GM12878 (cell line): Measurements from ENCODE around the gene PAN3. TPM values are rescaled to one million over a fixed set of nuclear protein-coding genes. Genes with fewer than 3 reads are reported as not detected.

ENCODE experiments used
- ATAC-seq: fragments of 200-7000 bp; cut with Tn5 transposase; 3 replicates; pipeline ENCODE4 v1.9.1; 2020; ENCODE audit warnings: mild to moderate bottlenecking, moderate library complexity
- BruUV-seq: library from RNA; stranded (reverse); fragments of 400-500 nt; replicated peaks from 2 replicates; lab custom pipeline; 2021; lab: Mats Ljungman, UMichigan
- CTCF ChIA-PET: fragments of 300-600 bp; sonication (Branson Sonifier 250); formaldehyde crosslinking; extraction: SDS; loops from one replicate; lab custom pipeline; 2021; ENCODE audit warnings: inconsistent platforms; lab: Yijun Ruan, JAX
- POLR2A ChIA-PET: fragments of 350-600 bp; formaldehyde crosslinking; extraction: SDS; loops from one replicate; lab custom pipeline; 2021; ENCODE audit warnings: inconsistent platforms; lab: Charles Lee
- RAD21 ChIA-PET: fragments of 300-600 bp; sonication (Branson Sonifier 250); formaldehyde crosslinking; loops from one replicate; lab custom pipeline; 2023; ENCODE audit warnings: antibody characterized with exemption; ENCODE audit not compliant: unreplicated experiment; lab: Charles Lee
- SMC1A ChIA-PET: fragments of 300-600 bp; sonication (Branson Sonifier 250); formaldehyde crosslinking; loops from one replicate; lab custom pipeline; 2023; ENCODE audit not compliant: unreplicated experiment, uncharacterized antibody; lab: Charles Lee
- DNase-seq: peaks from one replicate; pipeline ENCODE4 v3.0.0-alpha.2; 2011; ENCODE audit warnings: low read depth, low spot score
- FAIRE-seq: peaks from 3 replicates; lab custom pipeline; 2011; peaks lifted over from hg19 to GRCh38; lab: Jason Lieb, UNC
- H2AFZ ChIP-seq: 2 replicates; pipeline ENCODE4 v1.6.0; 2011; ENCODE audit warnings: low read depth, low read length, control low read depth; ENCODE audit not compliant: control insufficient read depth
- H3K27ac ChIP-seq: 2 replicates; pipeline ENCODE4 v1.5.1; 2011; ENCODE audit warnings: control low read depth; ENCODE audit not compliant: control insufficient read depth, insufficient read depth
- H3K27me3 ChIP-seq, 2 experiments: replicated peaks in 1 of 2; 2 replicates each; pipeline versions ENCODE4 v1.6.0 to v1.6.1; 2011; ENCODE audit warnings: low read length in 1 of 2; ENCODE audit not compliant: control insufficient read depth in 2 of 2, insufficient read depth in 2 of 2
- H3K36me3 ChIP-seq, 2 experiments: 2 replicates each; pipeline ENCODE4 v1.5.1; 2011; ENCODE audit warnings: low read length in 1 of 2; ENCODE audit not compliant: control insufficient read depth in 2 of 2, insufficient read depth in 2 of 2
- H3K4me1 ChIP-seq: 2 replicates; pipeline ENCODE4 v1.6.1; 2011; ENCODE audit warnings: mild to moderate bottlenecking, low read length, moderate library complexity, mixed read lengths; ENCODE audit not compliant: control insufficient read depth, insufficient read depth
- H3K4me2 ChIP-seq: 2 replicates; pipeline ENCODE4 v1.6.0; 2011; ENCODE audit warnings: control low read depth; ENCODE audit not compliant: control insufficient read depth, insufficient read depth
- H3K4me3 ChIP-seq: fragments of 200-600 bp; sonication (generic); 2 replicates; pipeline ENCODE4 v1.5.1; 2016
- H3K79me2 ChIP-seq: 2 replicates; pipeline ENCODE4 v1.6.0; 2011; ENCODE audit warnings: low read length; ENCODE audit not compliant: control insufficient read depth, insufficient read depth
- H3K9ac ChIP-seq: 2 replicates; pipeline ENCODE4 v1.8.0; 2011; ENCODE audit warnings: low read length, control low read depth, mixed read lengths; ENCODE audit not compliant: control insufficient read depth, insufficient read depth
- H3K9me3 ChIP-seq: replicated peaks from 3 replicates; pipeline ENCODE4 v1.5.1; 2011; ENCODE audit warnings: mild to moderate bottlenecking, low read length; ENCODE audit not compliant: control insufficient read depth, insufficient read depth
- H4K20me1 ChIP-seq: 2 replicates; pipeline ENCODE4 v1.6.0; 2011; ENCODE audit not compliant: control insufficient read depth, insufficient read depth
- BCL11A ChIP-seq: IDR thresholded peaks from 2 replicates; pipeline ENCODE4 v1.6.1; 2011; ENCODE audit warnings: low read depth, low read length
- BCL3 ChIP-seq: IDR thresholded peaks from 2 replicates; pipeline ENCODE4 v1.6.1; 2011; ENCODE audit warnings: borderline replicate concordance, low read depth, mild to moderate bottlenecking, moderate library complexity, low read length; ENCODE audit not compliant: insufficient read depth, poor library complexity, severe bottlenecking
- CREM ChIP-seq: IDR thresholded peaks from 2 replicates; pipeline ENCODE4 v1.6.1; 2014; ENCODE audit warnings: antibody characterized with exemption, low read depth
- EZH2 ChIP-seq: IDR thresholded peaks from 2 replicates; pipeline ENCODE4 v1.6.1; 2012; ENCODE audit warnings: low read depth, mild to moderate bottlenecking, control low read depth, inconsistent platforms, low read length, borderline replicate concordance; ENCODE audit not compliant: control insufficient read depth
- MEF2B ChIP-seq: fragments of 450-650 bp; IDR thresholded peaks from 2 replicates; pipeline ENCODE4 v1.6.1; 2018; ENCODE audit warnings: mild to moderate bottlenecking, moderate library complexity; ENCODE audit not compliant: partially characterized antibody, poor library complexity, severe bottlenecking
- SPI1 ChIP-seq: IDR thresholded peaks from 2 replicates; pipeline ENCODE4 v1.6.1; 2011; ENCODE audit warnings: low read depth, mild to moderate bottlenecking, low read length, moderate library complexity, borderline replicate concordance; ENCODE audit not compliant: insufficient read depth
- SREBF1 ChIP-seq: IDR thresholded peaks from 2 replicates; pipeline ENCODE4 v1.6.1; 2012; ENCODE audit warnings: mild to moderate bottlenecking, low read length
- SREBF2 ChIP-seq: IDR thresholded peaks from 2 replicates; pipeline ENCODE4 v1.6.1; 2012; ENCODE audit warnings: mild to moderate bottlenecking, low read length
- STAT1 ChIP-seq: fragments of 450-650 bp; conservative IDR thresholded peaks from 2 replicates; pipeline ENCODE4 v1.6.1; 2014; ENCODE audit warnings: antibody characterized with exemption, mild to moderate bottlenecking
- TCF7 ChIP-seq: IDR thresholded peaks from 2 replicates; pipeline ENCODE4 v1.6.1; 2014; ENCODE audit warnings: antibody characterized with exemption, borderline replicate concordance
- YBX1 ChIP-seq: fragments of 450-650 bp; IDR thresholded peaks from 2 replicates; pipeline ENCODE4 v1.6.1; 2016; ENCODE audit warnings: antibody characterized with exemption
- YY1 ChIP-seq: IDR thresholded peaks from 2 replicates; pipeline ENCODE4 v1.6.1; 2011; ENCODE audit warnings: low read depth, mild to moderate bottlenecking, low read length
- ZNF274 ChIP-seq: IDR thresholded peaks from one replicate; pipeline ENCODE4 v1.8.0; 2011; ENCODE audit not compliant: insufficient read length, insufficient read depth
- ZNF687 ChIP-seq: fragments of 450-650 bp; IDR thresholded peaks from 2 replicates; pipeline ENCODE4 v1.6.1; 2017; ENCODE audit warnings: mild to moderate bottlenecking, moderate library complexity
- WGBS: methylation state at CpG from one replicate; pipeline ENCODE4 v1.1.6; 2016; ENCODE audit warnings: low lambda C conversion rate; ENCODE audit not compliant: insufficient replicate concordance, insufficient coverage; ENCODE audit errors: missing lambda C conversion rate; 5-methylcytosine and 5-hydroxymethylcytosine counted together
- in situ Hi-C: fragments of 300-500 bp; cut with MboI; formaldehyde crosslinking; loops from 9 replicates; pipeline ENCODE4 v1.14.3; 2018; ENCODE audit warnings: mixed read lengths
- intact Hi-C: fragments of 100-400 bp; cut with micrococcal nuclease; formaldehyde crosslinking; loops from one replicate; pipeline ENCODE4 v1.14.2; 2022; ENCODE audit not compliant: unreplicated experiment
- polyA plus RNA-seq, 11 experiments: library from polyadenylated mRNA; depleted of rRNA in 4 of 11; unstranded in 6 of 11; stranded (reverse) in 5 of 11; fragments of >200 nt; fragmentation: Nextera tagmentation in 4 of 11; fragmentation: Illumina TruSeq in 1 of 11; extraction: Ambion mirVana in 4 of 11; extraction: Trizol in 1 of 11; gene quantifications; 1 replicate in 1 of 11; 2 replicates in 10 of 11; pipeline versions ENCODE4 v1.2.1 to v1.2.3, GENCODE V29; 2011 to 2016; ENCODE audit warnings: inconsistent platforms in 2 of 11, missing spikeins in 2 of 11, low read depth in 1 of 11
- total RNA-seq, 4 experiments: library from RNA; depleted of rRNA in 3 of 4; stranded (reverse); fragments of >200 nt in 3 of 4; fragmentation: Illumina TruSeq in 1 of 4; extraction: Trizol in 1 of 4; gene quantifications; 2 replicates each; pipeline versions ENCODE4 v1.2.1 to v1.2.3, GENCODE V29; 2013 to 2021
- TF ChIP-seq, protein P1 (sequence below): fragments of 450-650 bp; IDR thresholded peaks from 2 replicates; pipeline ENCODE4 v1.6.1; 2017; ENCODE audit warnings: mild to moderate bottlenecking

PAN3 gene
- total and polyA plus RNA-seq, 10 of the 15 experiments (the other 5 are each of a cell fraction or from before 2014, with no cell fraction given): 13.0 to 33.3 (median 19.9) TPM

GRCh38 chr13:28267497-28267896, 129.2 kb downstream of the PAN3 start:
- SMC1A ChIA-PET: interaction anchor here (1.0 to 1.2 kb wide), 2 partner anchors 13 to 14 kb away, joined by 3 to 4 read pairs; no protein-coding TSS in a partner anchor
- Histone ChIP-seq H3K4me1 (peaks cover 10% of the 10 kb centered on the region; the same call in 1 of the 2 replicates), H3K79me2 (no peaks in the 10 kb centered on the region), H3K27ac (no peak overlapping the region), H3K4me2 (no peak overlapping the region), H3K27me3 (no peaks in the 10 kb centered on the region), H3K4me3 (no peak overlapping the region), H2AFZ (no peak overlapping the region), H4K20me1 (no peaks in the 10 kb centered on the region), H3K9ac (no peak overlapping the region), H3K9me3 (peaks cover 8% of the 10 kb centered on the region), H3K36me3 (peaks cover 0 to 21% of the 10 kb centered on the region in 2 experiments; a peak in 2 of 4 replicates)
- DNase-seq (no peak), ATAC-seq (no peak), FAIRE-seq (no peak)
- RAD21 ChIA-PET: no interaction called here
- POLR2A ChIA-PET: no interaction called here
- CTCF ChIA-PET: no interaction called here
- intact Hi-C loops (loop anchor here (5.0 to 10.0 kb wide), 2 partner anchors 223 to 440 kb away; no protein-coding TSS in a partner anchor), in situ Hi-C loops (no loop called here)
- 93% methylated on average over 4 of the region's 4 CpGs for WGBS
- no TSS peak for BruUV-seq
- TF ChIP-seq TCF7 (no peak), MEF2B (peak; percentile 43), YBX1 (no peak), SREBF2 (no peak), SPI1 (no peak), CREM (no peak), BCL3 (no peak), ZNF274 (no peak), ZNF687 (no peak), STAT1 (no peak), YY1 (0 out of 2 replicates have a peak, but pooled peaks have one; percentile 29), EZH2 (no peak), BCL11A (no peak), SREBF1 (no peak)
- TF ChIP-seq, protein P1, sequence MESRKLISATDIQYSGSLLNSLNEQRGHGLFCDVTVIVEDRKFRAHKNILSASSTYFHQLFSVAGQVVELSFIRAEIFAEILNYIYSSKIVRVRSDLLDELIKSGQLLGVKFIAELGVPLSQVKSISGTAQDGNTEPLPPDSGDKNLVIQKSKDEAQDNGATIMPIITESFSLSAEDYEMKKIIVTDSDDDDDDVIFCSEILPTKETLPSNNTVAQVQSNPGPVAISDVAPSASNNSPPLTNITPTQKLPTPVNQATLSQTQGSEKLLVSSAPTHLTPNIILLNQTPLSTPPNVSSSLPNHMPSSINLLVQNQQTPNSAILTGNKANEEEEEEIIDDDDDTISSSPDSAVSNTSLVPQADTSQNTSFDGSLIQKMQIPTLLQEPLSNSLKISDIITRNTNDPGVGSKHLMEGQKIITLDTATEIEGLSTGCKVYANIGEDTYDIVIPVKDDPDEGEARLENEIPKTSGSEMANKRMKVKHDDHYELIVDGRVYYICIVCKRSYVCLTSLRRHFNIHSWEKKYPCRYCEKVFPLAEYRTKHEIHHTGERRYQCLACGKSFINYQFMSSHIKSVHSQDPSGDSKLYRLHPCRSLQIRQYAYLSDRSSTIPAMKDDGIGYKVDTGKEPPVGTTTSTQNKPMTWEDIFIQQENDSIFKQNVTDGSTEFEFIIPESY: 0 out of 2 replicates have a peak, but pooled peaks have one; percentile 83
